CD14-positive monocyte (primary cell): ENCODE measurements around the gene DENND2C. TPM values are rescaled to one million over a fixed set of nuclear protein-coding genes. Genes with fewer than 3 reads are reported as not detected.

Experiments
- DNase-seq, 3 donors: peaks; one replicate each; pipeline ENCODE4 v3.0.0-alpha.2; 2011 to 2022
- H2AFZ ChIP-seq: 2 replicates; pipeline ENCODE4 v1.6.0; 2012; ENCODE audit warnings: mild to moderate bottlenecking, low read depth, low read length, inconsistent platforms; ENCODE audit not compliant: insufficient read depth, poor library complexity, severe bottlenecking
- H3K27ac ChIP-seq, 2 donors: 1 replicate in 1 of 2; 2 replicates in 1 of 2; pipeline ENCODE4 v1.5.1; 2012 to 2013; ENCODE audit warnings: low read length in 2 of 2, control low read depth in 1 of 2, inconsistent platforms in 1 of 2, low read depth in 1 of 2, mild to moderate bottlenecking in 1 of 2
- H3K27me3 ChIP-seq, 2 donors: one replicate each; pipeline versions ENCODE4 v1.6.0 to v1.6.1; 2011 to 2013; ENCODE audit warnings: low read length in 2 of 2; ENCODE audit not compliant: control insufficient read depth in 2 of 2, insufficient read depth in 2 of 2
- H3K36me3 ChIP-seq, 2 donors: replicated peaks in 1 of 2; 1 replicate in 1 of 2; 2 replicates in 1 of 2; pipeline versions ENCODE4 v1.5.1 to v1.6.1; 2012 to 2013; ENCODE audit warnings: low read length in 2 of 2, control low read depth in 1 of 2, inconsistent platforms in 1 of 2, mild to moderate bottlenecking in 1 of 2; ENCODE audit not compliant: insufficient read depth in 2 of 2, control insufficient read depth in 1 of 2
- H3K4me1 ChIP-seq, 2 donors: 1 replicate in 1 of 2; 2 replicates in 1 of 2; pipeline versions ENCODE4 v1.5.1 to v1.6.1; 2012 to 2013; ENCODE audit warnings: low read length in 2 of 2, control low read depth in 1 of 2, inconsistent platforms in 1 of 2, mild to moderate bottlenecking in 1 of 2, moderate library complexity in 1 of 2; ENCODE audit not compliant: insufficient read depth in 2 of 2, control insufficient read depth in 1 of 2
- H3K4me2 ChIP-seq: replicated peaks from 2 replicates; pipeline ENCODE3; 2012; ENCODE audit warnings: low read length, moderate library complexity, mild to moderate bottlenecking; ENCODE audit not compliant: poor library complexity, severe bottlenecking; ENCODE audit errors: extremely low read depth
- H3K4me3 ChIP-seq, 3 experiments: fragments of 200-600 bp in 1 of 3; sonication (generic) in 1 of 3; replicated peaks in 1 of 3; 1 replicate in 2 of 3; 2 replicates in 1 of 3; pipeline ENCODE4 v1.5.1; 2011 to 2013; ENCODE audit warnings: low read length in 3 of 3, mild to moderate bottlenecking in 3 of 3, control low read depth in 2 of 3, low read depth in 2 of 3, inconsistent platforms in 1 of 3, moderate library complexity in 1 of 3
- H3K79me2 ChIP-seq: 2 replicates; pipeline ENCODE4 v1.6.0; 2012; ENCODE audit warnings: mild to moderate bottlenecking, control low read depth, inconsistent platforms, low read length, moderate library complexity; ENCODE audit not compliant: insufficient read depth
- H3K9ac ChIP-seq: 2 replicates; pipeline ENCODE4 v1.6.0; 2017; ENCODE audit warnings: low read length, mild to moderate bottlenecking; ENCODE audit not compliant: insufficient read depth, poor library complexity, severe bottlenecking
- H3K9me3 ChIP-seq, 2 donors: replicated peaks in 1 of 2; 1 replicate in 1 of 2; 2 replicates in 1 of 2; pipeline versions ENCODE4 v1.5.1 to v1.6.1; 2012 to 2013; ENCODE audit warnings: low read length in 2 of 2, control low read depth in 1 of 2; ENCODE audit not compliant: control insufficient read depth in 1 of 2, insufficient read depth in 1 of 2
- H4K20me1 ChIP-seq: 2 replicates; pipeline ENCODE4 v1.6.0; 2012; ENCODE audit warnings: mild to moderate bottlenecking, low read length, control low read depth, moderate library complexity; ENCODE audit not compliant: insufficient read depth
- H3K27ac Mint-ChIP-seq, 7 donors: one replicate each; pipeline ENCODE4 v1.8.0; 2020; ENCODE audit warnings: mild to moderate bottlenecking in 7 of 7, mixed read lengths in 7 of 7, moderate library complexity in 6 of 7, inconsistent platforms in 2 of 7
- H3K27me3 Mint-ChIP-seq, 3 donors: one replicate each; pipeline ENCODE4 v1.8.0; 2021 to 2022; ENCODE audit warnings: low read depth in 3 of 3, mild to moderate bottlenecking in 3 of 3, mixed read lengths in 3 of 3, moderate library complexity in 3 of 3, inconsistent platforms in 1 of 3
- H3K36me3 Mint-ChIP-seq, 2 donors: one replicate each; pipeline ENCODE4 v1.8.0; 2020; ENCODE audit warnings: mixed read lengths in 2 of 2, inconsistent platforms in 1 of 2, mild to moderate bottlenecking in 1 of 2
- H3K4me1 Mint-ChIP-seq: one replicate; pipeline ENCODE4 v1.8.0; 2020; ENCODE audit warnings: mild to moderate bottlenecking, mixed read lengths
- H3K4me3 Mint-ChIP-seq, 2 donors: one replicate each; pipeline ENCODE4 v1.8.0; 2020; ENCODE audit warnings: mild to moderate bottlenecking in 2 of 2, mixed read lengths in 2 of 2, moderate library complexity in 1 of 2
- H3K9me3 Mint-ChIP-seq, 7 donors: one replicate each; pipeline ENCODE4 v1.8.0; 2020 to 2022; ENCODE audit warnings: mixed read lengths in 7 of 7, mild to moderate bottlenecking in 6 of 7, moderate library complexity in 6 of 7, inconsistent platforms in 2 of 7
- WGBS: methylation state at CpG from one replicate; pipeline ENCODE4 v1.1.5; 2013; ENCODE audit warnings: missing lambda C conversion rate; ENCODE audit not compliant: insufficient coverage; 5-methylcytosine and 5-hydroxymethylcytosine counted together
- intact Hi-C, 2 donors: fragments of 100-400 bp; cut with micrococcal nuclease; formaldehyde crosslinking; loops; one replicate each; pipeline versions ENCODE4 v1.15.0 to v1.15.1; 2023
- polyA plus RNA-seq, 3 donors: library from polyadenylated mRNA; depleted of rRNA in 1 of 3; unstranded in 2 of 3; stranded (reverse) in 1 of 3; fragments of 300-500 nt in 2 of 3; fragments of >200 nt in 1 of 3; fragmentation: Illumina TruSeq in 2 of 3; gene quantifications; 1 replicate in 2 of 3; 2 replicates in 1 of 3; pipeline ENCODE4 v1.2.3, GENCODE V29; 2012 to 2021
- TF ChIP-seq, protein P1 (sequence below): fragments of 200-600 bp; IDR thresholded peaks from one replicate; pipeline ENCODE4 v1.8.0; 2022; ENCODE audit warnings: antibody characterized with exemption, mild to moderate bottlenecking

DENND2C gene
- polyA plus RNA-seq, 3 donors = 0.03 to 0.07 (median 0.06) TPM

- H3K4me3 ChIP-seq = peak within 1 kb of the TSS; percentile 85 to 100 (median 92)
- Mint-ChIP-seq H3K27me3 (peaks cover 0 to 1% (median 0%) of the 10 kb centered on the region in 3 donors), H3K27ac (peak within 1 kb of the TSS; percentile 97 to 100 (median 99)), H3K36me3 (peaks cover 52 to 65% of the 10 kb centered on the region in 2 donors), H3K9me3 (no peaks in the 10 kb centered on the region), H3K4me1 (peaks cover 14% of the 10 kb centered on the region), H3K4me3 (peak within 1 kb of the TSS; percentile 96 to 98)
- DNase-seq = peak; percentile 91 to 94 (median 93)
- H3K27me3 ChIP-seq = no peaks in the 10 kb centered on the region
- H3K79me2 ChIP-seq = peaks cover 33% of the 10 kb centered on the region
- H3K4me1 ChIP-seq = peaks cover 13 to 16% of the 10 kb centered on the region in 2 donors
- WGBS = under 1% methylated on average over 37 of the region's 38 CpGs
- no peaks in the 10 kb centered on the region for H3K9me3 ChIP-seq
- TF ChIP-seq, protein P1, sequence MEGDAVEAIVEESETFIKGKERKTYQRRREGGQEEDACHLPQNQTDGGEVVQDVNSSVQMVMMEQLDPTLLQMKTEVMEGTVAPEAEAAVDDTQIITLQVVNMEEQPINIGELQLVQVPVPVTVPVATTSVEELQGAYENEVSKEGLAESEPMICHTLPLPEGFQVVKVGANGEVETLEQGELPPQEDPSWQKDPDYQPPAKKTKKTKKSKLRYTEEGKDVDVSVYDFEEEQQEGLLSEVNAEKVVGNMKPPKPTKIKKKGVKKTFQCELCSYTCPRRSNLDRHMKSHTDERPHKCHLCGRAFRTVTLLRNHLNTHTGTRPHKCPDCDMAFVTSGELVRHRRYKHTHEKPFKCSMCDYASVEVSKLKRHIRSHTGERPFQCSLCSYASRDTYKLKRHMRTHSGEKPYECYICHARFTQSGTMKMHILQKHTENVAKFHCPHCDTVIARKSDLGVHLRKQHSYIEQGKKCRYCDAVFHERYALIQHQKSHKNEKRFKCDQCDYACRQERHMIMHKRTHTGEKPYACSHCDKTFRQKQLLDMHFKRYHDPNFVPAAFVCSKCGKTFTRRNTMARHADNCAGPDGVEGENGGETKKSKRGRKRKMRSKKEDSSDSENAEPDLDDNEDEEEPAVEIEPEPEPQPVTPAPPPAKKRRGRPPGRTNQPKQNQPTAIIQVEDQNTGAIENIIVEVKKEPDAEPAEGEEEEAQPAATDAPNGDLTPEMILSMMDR = no peak
- H3K4me2 ChIP-seq = peak within 1 kb of the TSS; percentile 81
- no peaks in the 10 kb centered on the region for H4K20me1 ChIP-seq
- H3K36me3 ChIP-seq = peaks cover 64 to 75% of the 10 kb centered on the region in 2 donors
- peak within 1 kb of the TSS; percentile 76 for H2AFZ ChIP-seq
- H3K9ac ChIP-seq = peak within 1 kb of the TSS; percentile 98
- intact Hi-C loops = loop anchor here (2.0 to 5.0 kb wide), 2 partner anchors 40 to 41 kb away; partner anchors contain the start of gene CSDE1 (in 2 of the 2)
- peak within 1 kb of the TSS; percentile 93 to 99 for H3K27ac ChIP-seq
These were observed 46.7 kb upstream of the DENND2C start, which contains the start of gene NRAS for GRCh38 chr1:114716304-114717170. Gene NRAS (minus strand): TSS chr1:114716771. CDS start chr1:114716160, 611 bp downstream.

GRCh38 chr1:114715952-114716303, 46.1 kb upstream of the DENND2C start:
- Mint-ChIP-seq H3K36me3 (peaks cover 53 to 65% of the 10 kb centered on the region in 2 donors), H3K27me3 (peaks cover 0 to 1% (median 0%) of the 10 kb centered on the region in 3 donors), H3K4me1 (peaks cover 14% of the 10 kb centered on the region), H3K9me3 (no peaks in the 10 kb centered on the region), H3K4me3 (peak overlapping the region; percentile 96 to 98), H3K27ac (peak overlapping the region; percentile 97 to 100 (median 99))
- Histone ChIP-seq H3K27ac (peak overlapping the region; percentile 93 to 99), H3K4me2 (peak overlapping the region; percentile 81), H2AFZ (peak overlapping the region; percentile 76), H3K27me3 (no peaks in the 10 kb centered on the region), H3K4me1 (peaks cover 13 to 16% of the 10 kb centered on the region in 2 donors), H3K9ac (peak overlapping the region; percentile 98), H3K9me3 (no peaks in the 10 kb centered on the region), H3K4me3 (peak overlapping the region; percentile 85 to 100 (median 92)), H3K79me2 (peaks cover 31% of the 10 kb centered on the region), H4K20me1 (no peaks in the 10 kb centered on the region), H3K36me3 (peaks cover 61 to 75% of the 10 kb centered on the region in 2 donors)
- TF ChIP-seq, protein P1 = no peak
- DNase-seq = no peak
- intact Hi-C loops = loop anchor here (2.0 to 5.0 kb wide), 2 partner anchors 41 kb away; partner anchors contain the start of gene CSDE1 (in 2 of the 2)
- no CpG with 5 or more reads among the region's 4 CpGs for WGBS
